Fibroblast of the aortic adventitia (primary cell): Measurements from ENCODE around the gene RNF223. TPM values are rescaled to one million over a fixed set of nuclear protein-coding genes. Genes with fewer than 3 reads are reported as not detected.
"Not testable (repeated sequence)": the region's sequence is repeated elsewhere in the genome, so short reads cannot be mapped to it uniquely, and the experiment has no call there.

ENCODE experiments used
- DNase-seq: peaks from one replicate; pipeline ENCODE4 v3.0.0-alpha.2; 2010; ENCODE audit warnings: low read depth
- H3K4me3 ChIP-seq: 2 replicates; pipeline ENCODE4 v1.5.1; 2011; ENCODE audit warnings: low read depth, mild to moderate bottlenecking, control low read depth, low read length, moderate library complexity
- total RNA-seq: library from RNA; depleted of rRNA; stranded (reverse); fragments of >200 nt; gene quantifications from 2 replicates; pipeline ENCODE4 v1.2.3, GENCODE V29; 2012; ENCODE audit warnings: low replicate concordance
- TF ChIP-seq, protein P1 (sequence below): IDR thresholded peaks from 2 replicates; pipeline ENCODE4 v1.5.1; 2011; ENCODE audit warnings: mild to moderate bottlenecking, low read length, control low read depth, inconsistent platforms; ENCODE audit not compliant: insufficient read depth

The RNF223 gene
- total RNA-seq, 1 donor: not detected

DNA sequence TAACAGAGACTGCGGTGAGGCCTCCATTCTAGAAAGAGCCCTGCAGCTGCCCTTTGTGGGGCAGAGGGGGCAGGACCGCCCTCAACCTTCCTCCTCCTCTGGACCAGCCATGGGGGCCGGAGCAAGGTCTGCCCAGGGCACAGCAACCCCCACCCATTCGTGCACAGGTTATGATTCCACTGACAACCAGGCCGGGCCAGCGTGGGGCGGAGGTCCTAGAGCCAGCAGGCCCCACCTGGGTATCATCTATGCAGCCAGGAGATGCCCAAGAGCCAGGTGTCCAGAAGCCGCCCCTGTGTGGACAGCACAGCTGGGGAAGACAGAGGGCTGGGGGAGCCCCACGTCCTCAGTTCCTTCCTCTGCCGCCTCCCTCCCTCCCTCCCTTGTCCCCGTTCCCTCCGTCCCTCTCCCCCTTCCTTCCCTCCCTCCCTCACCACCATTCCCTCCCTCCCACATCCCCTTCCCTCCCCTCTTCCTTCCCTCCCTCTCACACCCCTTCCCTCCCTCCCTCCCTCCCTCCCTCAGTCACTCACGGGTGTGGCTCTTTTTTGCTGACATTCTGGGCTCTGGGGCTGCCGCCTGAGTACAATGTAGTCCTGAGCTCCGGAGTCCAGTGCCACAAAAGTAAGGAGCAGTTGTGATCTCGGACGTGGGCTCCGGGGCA, 12.3 kb downstream of the RNF223 start:
- DNase-seq: no peak
- TF ChIP-seq, protein P1, sequence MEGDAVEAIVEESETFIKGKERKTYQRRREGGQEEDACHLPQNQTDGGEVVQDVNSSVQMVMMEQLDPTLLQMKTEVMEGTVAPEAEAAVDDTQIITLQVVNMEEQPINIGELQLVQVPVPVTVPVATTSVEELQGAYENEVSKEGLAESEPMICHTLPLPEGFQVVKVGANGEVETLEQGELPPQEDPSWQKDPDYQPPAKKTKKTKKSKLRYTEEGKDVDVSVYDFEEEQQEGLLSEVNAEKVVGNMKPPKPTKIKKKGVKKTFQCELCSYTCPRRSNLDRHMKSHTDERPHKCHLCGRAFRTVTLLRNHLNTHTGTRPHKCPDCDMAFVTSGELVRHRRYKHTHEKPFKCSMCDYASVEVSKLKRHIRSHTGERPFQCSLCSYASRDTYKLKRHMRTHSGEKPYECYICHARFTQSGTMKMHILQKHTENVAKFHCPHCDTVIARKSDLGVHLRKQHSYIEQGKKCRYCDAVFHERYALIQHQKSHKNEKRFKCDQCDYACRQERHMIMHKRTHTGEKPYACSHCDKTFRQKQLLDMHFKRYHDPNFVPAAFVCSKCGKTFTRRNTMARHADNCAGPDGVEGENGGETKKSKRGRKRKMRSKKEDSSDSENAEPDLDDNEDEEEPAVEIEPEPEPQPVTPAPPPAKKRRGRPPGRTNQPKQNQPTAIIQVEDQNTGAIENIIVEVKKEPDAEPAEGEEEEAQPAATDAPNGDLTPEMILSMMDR: no peak
- no peak overlapping the region for H3K4me3 ChIP-seq

DNA sequence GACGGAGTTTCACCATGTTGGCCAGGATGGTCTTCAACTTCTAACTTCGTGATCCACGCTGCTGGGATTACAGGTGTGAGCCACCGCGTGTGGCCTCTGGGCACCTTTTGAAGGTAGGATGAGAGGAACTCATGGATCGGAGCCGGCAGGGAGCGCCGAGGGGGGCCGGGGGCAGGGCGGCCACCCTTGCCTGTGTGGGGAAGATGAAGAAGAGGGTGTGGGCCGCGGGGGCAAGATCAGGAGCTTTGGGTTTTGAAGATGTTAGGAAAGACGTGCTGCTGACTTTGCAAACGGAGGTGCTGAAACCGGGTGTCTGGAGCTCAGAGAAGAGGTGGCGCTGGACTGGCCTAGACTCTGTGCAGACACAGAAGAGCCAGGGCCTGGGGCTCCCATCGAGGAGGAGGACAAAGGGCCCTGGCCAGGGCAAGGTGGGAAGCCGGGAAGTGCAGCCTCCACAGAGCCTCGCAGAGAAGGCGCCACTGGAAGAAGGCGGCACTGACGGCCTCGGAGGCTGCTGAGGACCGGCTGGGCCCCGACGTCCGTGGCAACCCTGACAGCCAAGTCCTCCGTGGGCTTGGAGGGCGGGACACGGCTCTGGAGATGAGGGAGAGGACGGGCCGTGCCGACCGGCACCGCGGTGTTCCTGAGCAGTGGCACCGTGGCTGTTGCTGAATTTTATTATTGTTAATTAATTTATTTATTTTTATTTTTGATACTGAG, 13.7 kb downstream of the RNF223 start:
- TF ChIP-seq, protein P1: no peak
- H3K4me3 ChIP-seq: no peak overlapping the region
- DNase-seq: no peak

DNA sequence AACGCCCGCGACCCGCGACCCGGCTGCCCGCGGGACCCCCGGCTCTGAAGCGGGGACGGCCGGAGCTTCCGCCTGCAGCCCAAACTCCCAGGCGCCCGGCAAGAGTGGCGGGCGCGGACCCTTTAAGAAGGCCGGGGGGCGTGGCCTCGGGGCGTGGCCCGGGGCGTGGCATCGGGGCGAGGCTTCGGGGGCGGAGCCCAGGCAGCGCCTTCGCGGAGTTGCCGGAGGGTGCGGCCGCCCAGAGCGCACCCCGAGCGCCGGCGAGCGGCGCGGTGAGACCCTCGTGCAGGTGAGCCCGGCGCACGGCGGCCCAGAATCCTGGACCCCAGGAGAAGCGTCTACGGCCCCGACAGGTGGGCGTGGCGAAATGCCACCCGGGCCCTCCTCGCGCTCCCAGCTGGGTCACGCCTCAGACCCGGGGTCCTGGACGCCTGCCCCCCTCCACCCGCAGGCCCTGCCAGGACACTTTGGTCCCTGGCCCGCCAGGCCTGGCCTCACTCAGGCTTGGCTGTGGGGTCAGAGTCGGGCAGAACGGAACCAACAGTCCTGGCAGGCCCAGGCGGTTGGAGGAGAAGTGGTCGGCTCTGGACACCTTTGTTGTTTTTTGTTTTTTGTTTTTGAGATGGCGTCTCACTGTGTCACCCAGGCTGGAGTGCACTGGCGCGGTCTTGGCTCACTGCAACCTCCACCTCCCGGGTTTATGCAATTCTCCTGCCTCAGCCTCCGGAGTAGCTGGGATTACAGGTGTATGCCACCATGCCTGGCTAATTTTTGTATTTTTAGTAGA, 14.4 kb downstream of the RNF223 start:
- peak; percentile 43 for DNase-seq
- TF ChIP-seq, protein P1: no peak
- H3K4me3 ChIP-seq: peak overlapping the region; percentile 62

DNA sequence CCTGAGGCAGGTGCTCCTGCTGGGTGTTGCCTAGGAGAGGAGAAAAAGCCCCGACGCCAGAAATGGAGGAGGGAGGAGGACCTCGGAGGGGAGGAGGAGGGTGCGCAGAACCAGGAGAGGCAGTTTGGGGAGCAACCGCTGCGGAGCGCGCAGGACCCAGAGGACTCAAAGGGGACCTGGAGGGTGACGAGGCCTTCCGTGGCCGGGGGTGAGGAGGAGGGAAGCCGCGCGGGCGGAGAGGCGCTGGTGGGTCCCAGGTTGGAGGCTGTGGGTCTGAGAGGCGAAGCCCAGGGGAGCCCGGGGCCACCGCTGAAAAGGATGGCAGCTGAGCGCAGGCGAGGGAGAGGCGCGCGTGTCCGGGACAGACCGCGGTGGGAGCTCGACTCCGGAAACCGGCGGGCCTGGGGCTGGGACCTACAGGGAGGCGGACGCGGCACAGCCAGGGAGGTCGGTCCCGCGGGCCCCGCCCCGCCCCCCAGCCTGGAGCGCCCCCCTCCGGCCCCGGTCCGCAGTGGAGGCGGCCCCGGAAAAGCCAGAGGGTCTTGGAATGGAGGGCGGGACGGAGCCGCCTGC, 15.1 kb downstream of the RNF223 start:
- TF ChIP-seq, protein P1: peak; percentile 4
- H3K4me3 ChIP-seq: peak overlapping the region; percentile 62
- DNase-seq: no peak

DNA sequence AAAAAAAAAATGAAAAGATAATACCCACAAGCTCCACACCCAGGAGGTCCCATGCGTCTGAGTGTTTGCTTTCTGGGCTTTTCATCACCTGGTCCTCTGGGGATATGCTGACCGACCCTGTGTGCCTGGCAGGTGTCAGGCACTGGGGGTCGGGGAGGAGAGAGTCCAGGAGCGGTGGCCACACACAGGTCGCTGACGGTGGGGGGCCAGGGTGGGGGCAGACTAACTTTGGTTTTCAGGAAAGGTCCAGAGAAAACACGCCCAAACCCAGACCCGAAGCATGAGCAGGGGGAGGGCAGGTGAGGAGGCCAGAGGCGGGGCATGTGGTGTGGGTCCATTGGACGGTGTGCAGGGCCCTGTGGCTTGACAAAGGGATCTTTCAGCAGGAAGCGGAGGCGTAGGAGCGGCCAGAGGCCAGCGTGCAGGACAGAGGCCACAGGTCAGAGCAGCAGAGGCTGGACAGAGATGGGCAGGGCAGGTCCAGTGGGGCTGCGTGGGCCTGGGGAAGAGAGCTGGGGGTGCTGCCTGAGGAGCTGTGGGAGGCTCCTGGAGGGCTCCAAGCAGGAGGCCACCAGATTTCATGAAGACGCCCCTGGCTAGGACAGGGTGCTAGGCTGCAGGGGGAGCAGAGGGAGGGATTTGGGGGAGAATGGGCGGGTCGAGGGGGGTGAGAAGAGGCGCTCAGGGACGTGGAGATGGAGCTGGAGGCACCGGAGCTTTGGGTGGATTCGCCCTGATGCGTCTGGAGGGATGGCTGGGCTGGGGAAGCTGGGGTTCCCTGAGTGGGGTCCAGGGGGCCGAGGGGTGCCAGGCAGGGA, 15.8 kb downstream of the RNF223 start:
- no peak for DNase-seq
- H3K4me3 ChIP-seq: no peak overlapping the region
- TF ChIP-seq, protein P1: no peak

DNA sequence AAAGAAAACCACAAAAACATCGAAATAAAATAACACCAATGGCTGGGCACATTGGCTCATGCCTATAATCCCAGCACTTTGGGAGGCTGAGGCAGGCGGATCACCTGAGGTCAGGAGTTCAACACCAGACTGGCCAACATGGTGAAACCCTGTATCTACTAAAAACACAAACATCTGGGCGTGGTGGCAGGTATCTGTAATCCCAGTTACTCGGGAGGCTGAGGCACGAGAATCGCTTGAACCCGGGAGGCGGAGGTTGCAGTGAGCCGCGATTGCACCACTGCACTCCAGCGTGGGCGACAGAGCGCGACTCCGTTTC, 16.4 kb downstream of the RNF223 start:
- DNase-seq, H3K4me3 ChIP-seq: not testable (repeated sequence)
